Measurements from ENCODE around the gene CTSZ.

- TF ChIP-seq, protein P1, sequence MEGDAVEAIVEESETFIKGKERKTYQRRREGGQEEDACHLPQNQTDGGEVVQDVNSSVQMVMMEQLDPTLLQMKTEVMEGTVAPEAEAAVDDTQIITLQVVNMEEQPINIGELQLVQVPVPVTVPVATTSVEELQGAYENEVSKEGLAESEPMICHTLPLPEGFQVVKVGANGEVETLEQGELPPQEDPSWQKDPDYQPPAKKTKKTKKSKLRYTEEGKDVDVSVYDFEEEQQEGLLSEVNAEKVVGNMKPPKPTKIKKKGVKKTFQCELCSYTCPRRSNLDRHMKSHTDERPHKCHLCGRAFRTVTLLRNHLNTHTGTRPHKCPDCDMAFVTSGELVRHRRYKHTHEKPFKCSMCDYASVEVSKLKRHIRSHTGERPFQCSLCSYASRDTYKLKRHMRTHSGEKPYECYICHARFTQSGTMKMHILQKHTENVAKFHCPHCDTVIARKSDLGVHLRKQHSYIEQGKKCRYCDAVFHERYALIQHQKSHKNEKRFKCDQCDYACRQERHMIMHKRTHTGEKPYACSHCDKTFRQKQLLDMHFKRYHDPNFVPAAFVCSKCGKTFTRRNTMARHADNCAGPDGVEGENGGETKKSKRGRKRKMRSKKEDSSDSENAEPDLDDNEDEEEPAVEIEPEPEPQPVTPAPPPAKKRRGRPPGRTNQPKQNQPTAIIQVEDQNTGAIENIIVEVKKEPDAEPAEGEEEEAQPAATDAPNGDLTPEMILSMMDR (IDR thresholded peaks at IDR 0.05 in 4 of 5, conservative IDR thresholded peaks at IDR 0.05 in 1 of 5) = no peak
- TF ChIP-seq POLR2A (IDR thresholded peaks at IDR 0.05) = no peak
These were observed 6.0 kb downstream of the CTSZ start for GRCh38 chr20:59001068-59001448.

All from gastrocnemius medialis (tissue), 4 donors.